ENCODE measurements around the gene ARHGAP36.

GRCh38 chrX:131025336-131025735 is 32.8 kb upstream of the ARHGAP36 start:
- TF ChIP-seq CTCF (IDR thresholded peaks at IDR 0.05) (no peak), EP300 (IDR thresholded peaks at IDR 0.05) (no peak), POLR2A (IDR thresholded peaks at IDR 0.05) (no peak)
